ENCODE measurements around the gene UBASH3A.

Gene UBASH3A

GRCh38 chr21:42443876-42444744 is 40.4 kb downstream of the UBASH3A start:
- Histone ChIP-seq H3K27me3 (ENCODE audit: control insufficient read depth, insufficient read depth, low read length) (no peaks in the 10 kb centered on the region), H3K4me1 (ENCODE audit: control insufficient read depth, insufficient read depth, low read length) (no peaks in the 10 kb centered on the region), H3K9ac (ENCODE audit: low read length) (no peak overlapping the region), H3K4me3 (ENCODE audit: low read length) (no peak overlapping the region), H3K27ac (ENCODE audit: low read depth, low read length) (no peak overlapping the region), H3K36me3 (ENCODE audit: control insufficient read depth, insufficient read depth, low read length) (no peaks in the 10 kb centered on the region)

GRCh38 chr21:42444745-42445059 is 41.0 kb downstream of the UBASH3A start:
- Histone ChIP-seq H3K9ac (ENCODE audit: low read length) (no peak overlapping the region), H3K27ac (ENCODE audit: low read depth, low read length) (no peak overlapping the region), H3K36me3 (ENCODE audit: control insufficient read depth, insufficient read depth, low read length) (no peaks in the 10 kb centered on the region), H3K4me1 (ENCODE audit: control insufficient read depth, insufficient read depth, low read length) (no peaks in the 10 kb centered on the region), H3K4me3 (ENCODE audit: low read length) (no peak overlapping the region), H3K27me3 (ENCODE audit: control insufficient read depth, insufficient read depth, low read length) (no peaks in the 10 kb centered on the region)

GRCh38 chr21:42445311-42445710 is 41.6 kb downstream of the UBASH3A start:
- H3K4me1 ChIP-seq (ENCODE audit: control insufficient read depth, insufficient read depth, low read length): no peaks in the 10 kb centered on the region
- no peak overlapping the region for H3K9ac ChIP-seq (ENCODE audit: low read length)
- no peak overlapping the region for H3K27ac ChIP-seq (ENCODE audit: low read depth, low read length)
- no peaks in the 10 kb centered on the region for H3K27me3 ChIP-seq (ENCODE audit: control insufficient read depth, insufficient read depth, low read length)
- H3K36me3 ChIP-seq (ENCODE audit: control insufficient read depth, insufficient read depth, low read length): no peaks in the 10 kb centered on the region
- no peak overlapping the region for H3K4me3 ChIP-seq (ENCODE audit: low read length)

- H3K9ac ChIP-seq (ENCODE audit: low read length): no peak overlapping the region
- H3K27me3 ChIP-seq (ENCODE audit: control insufficient read depth, insufficient read depth, low read length): no peaks in the 10 kb centered on the region
- no peaks in the 10 kb centered on the region for H3K4me1 ChIP-seq (ENCODE audit: control insufficient read depth, insufficient read depth, low read length)
- H3K36me3 ChIP-seq (ENCODE audit: control insufficient read depth, insufficient read depth, low read length): no peaks in the 10 kb centered on the region
- H3K27ac ChIP-seq (ENCODE audit: low read depth, low read length): no peak overlapping the region
- no peak overlapping the region for H3K4me3 ChIP-seq (ENCODE audit: low read length)
Measured at GRCh38 chr21:42446531-42446930, 42.8 kb downstream of the UBASH3A start.

GRCh38 chr21:42447182-42447581 is 43.5 kb downstream of the UBASH3A start:
- Histone ChIP-seq H3K4me3 (ENCODE audit: low read length) (no peak overlapping the region), H3K27ac (ENCODE audit: low read depth, low read length) (no peak overlapping the region), H3K4me1 (ENCODE audit: control insufficient read depth, insufficient read depth, low read length) (no peaks in the 10 kb centered on the region), H3K27me3 (ENCODE audit: control insufficient read depth, insufficient read depth, low read length) (no peaks in the 10 kb centered on the region), H3K36me3 (ENCODE audit: control insufficient read depth, insufficient read depth, low read length) (no peaks in the 10 kb centered on the region), H3K9ac (ENCODE audit: low read length) (no peak overlapping the region)

- Histone ChIP-seq H3K27ac (ENCODE audit: low read depth, low read length) (no peak overlapping the region), H3K27me3 (ENCODE audit: control insufficient read depth, insufficient read depth, low read length) (no peaks in the 10 kb centered on the region)
Measured at GRCh38 chr21:42447732-42448131, 44.0 kb downstream of the UBASH3A start.

GRCh38 chr21:42448686-42449085 is 45.0 kb downstream of the UBASH3A start:
- Histone ChIP-seq H3K27ac (ENCODE audit: low read depth, low read length) (no peak overlapping the region), H3K4me1 (ENCODE audit: control insufficient read depth, insufficient read depth, low read length) (no peaks in the 10 kb centered on the region), H3K27me3 (ENCODE audit: control insufficient read depth, insufficient read depth, low read length) (no peaks in the 10 kb centered on the region), H3K9ac (ENCODE audit: low read length) (no peak overlapping the region), H3K36me3 (ENCODE audit: control insufficient read depth, insufficient read depth, low read length) (no peaks in the 10 kb centered on the region), H3K4me3 (ENCODE audit: low read length) (no peak overlapping the region)

More at GRCh38 chr21:42447732-42448131, 44.0 kb downstream of the UBASH3A start:
- no peaks in the 10 kb centered on the region for H3K4me1 ChIP-seq (ENCODE audit: control insufficient read depth, insufficient read depth, low read length)
- no peak overlapping the region for H3K4me3 ChIP-seq (ENCODE audit: low read length)
- no peaks in the 10 kb centered on the region for H3K36me3 ChIP-seq (ENCODE audit: control insufficient read depth, insufficient read depth, low read length)
- H3K9ac ChIP-seq (ENCODE audit: low read length): no peak overlapping the region

- Histone ChIP-seq H3K4me3 (ENCODE audit: low read length) (no peak overlapping the region), H3K27ac (ENCODE audit: low read depth, low read length) (no peak overlapping the region), H3K4me1 (ENCODE audit: control insufficient read depth, insufficient read depth, low read length) (no peaks in the 10 kb centered on the region), H3K36me3 (ENCODE audit: control insufficient read depth, insufficient read depth, low read length) (no peaks in the 10 kb centered on the region), H3K27me3 (ENCODE audit: control insufficient read depth, insufficient read depth, low read length) (no peaks in the 10 kb centered on the region), H3K9ac (ENCODE audit: low read length) (no peak overlapping the region)
Measured at GRCh38 chr21:42451941-42452340, 48.2 kb downstream of the UBASH3A start.

GRCh38 chr21:42452401-42453223 is 48.9 kb downstream of the UBASH3A start:
- Histone ChIP-seq H3K4me3 (ENCODE audit: low read length) (no peak overlapping the region), H3K27ac (ENCODE audit: low read depth, low read length) (no peak overlapping the region), H3K9ac (ENCODE audit: low read length) (no peak overlapping the region), H3K27me3 (ENCODE audit: control insufficient read depth, insufficient read depth, low read length) (no peaks in the 10 kb centered on the region), H3K36me3 (ENCODE audit: control insufficient read depth, insufficient read depth, low read length) (no peaks in the 10 kb centered on the region), H3K4me1 (ENCODE audit: control insufficient read depth, insufficient read depth, low read length) (no peaks in the 10 kb centered on the region)

GRCh38 chr21:42453224-42453985 is 49.7 kb downstream of the UBASH3A start:
- Histone ChIP-seq H3K27ac (ENCODE audit: low read depth, low read length) (no peak overlapping the region), H3K4me1 (ENCODE audit: control insufficient read depth, insufficient read depth, low read length) (no peaks in the 10 kb centered on the region), H3K4me3 (ENCODE audit: low read length) (no peak overlapping the region), H3K36me3 (ENCODE audit: control insufficient read depth, insufficient read depth, low read length) (no peaks in the 10 kb centered on the region), H3K9ac (ENCODE audit: low read length) (no peak overlapping the region), H3K27me3 (ENCODE audit: control insufficient read depth, insufficient read depth, low read length) (no peaks in the 10 kb centered on the region)

- H3K9ac ChIP-seq (ENCODE audit: low read length): no peak overlapping the region
- H3K36me3 ChIP-seq (ENCODE audit: control insufficient read depth, insufficient read depth, low read length): no peaks in the 10 kb centered on the region
- H3K27ac ChIP-seq (ENCODE audit: low read depth, low read length): no peak overlapping the region
- H3K27me3 ChIP-seq (ENCODE audit: control insufficient read depth, insufficient read depth, low read length): no peaks in the 10 kb centered on the region
- H3K4me3 ChIP-seq (ENCODE audit: low read length): no peak overlapping the region
- H3K4me1 ChIP-seq (ENCODE audit: control insufficient read depth, insufficient read depth, low read length): no peaks in the 10 kb centered on the region
Measured at GRCh38 chr21:42453986-42454570, 50.4 kb downstream of the UBASH3A start.

- Histone ChIP-seq H3K4me3 (ENCODE audit: low read length) (no peak overlapping the region), H3K36me3 (ENCODE audit: control insufficient read depth, insufficient read depth, low read length) (no peaks in the 10 kb centered on the region), H3K4me1 (ENCODE audit: control insufficient read depth, insufficient read depth, low read length) (no peaks in the 10 kb centered on the region), H3K9ac (ENCODE audit: low read length) (no peak overlapping the region), H3K27me3 (ENCODE audit: control insufficient read depth, insufficient read depth, low read length) (no peaks in the 10 kb centered on the region), H3K27ac (ENCODE audit: low read depth, low read length) (no peak overlapping the region)
Measured at GRCh38 chr21:42454786-42455185, 51.1 kb downstream of the UBASH3A start.

All from rectal smooth muscle tissue (tissue), 1 donor.